CD4-positive, alpha-beta T cell (primary cell): Measurements from ENCODE around the gene SSBP4. TPM values are rescaled to one million over a fixed set of nuclear protein-coding genes. Genes with fewer than 3 reads are reported as not detected.

ENCODE experiments used
- ATAC-seq: fragments of 200-7000 bp; cut with Tn5 transposase; one replicate; pipeline ENCODE4 v1.10.0; 2022; ENCODE audit warnings: mild to moderate bottlenecking; ENCODE audit not compliant: poor library complexity
- CTCF ChIA-PET: fragments of 350-600 bp; sonication (Branson Sonifier 250); formaldehyde crosslinking; loops from one replicate; lab custom pipeline; 2021; ENCODE audit warnings: antibody characterized with exemption, inconsistent platforms; lab: Charles Lee
- POLR2A ChIA-PET: fragments of 350-600 bp; sonication (Branson Sonifier 250); formaldehyde crosslinking; loops from one replicate; lab custom pipeline; 2021; ENCODE audit warnings: antibody characterized with exemption, inconsistent platforms; lab: Charles Lee
- DNase-seq, 14 experiments: peaks; one replicate each; pipeline ENCODE4 v3.0.0-alpha.2; 2013 to 2020; ENCODE audit warnings: mixed read lengths in 2 of 14
- H3K27ac ChIP-seq, 2 donors: one replicate each; pipeline versions ENCODE4 v1.5.1 to v1.7.0; 2013; ENCODE audit warnings: low read length in 2 of 2, low read depth in 1 of 2, mild to moderate bottlenecking in 1 of 2
- H3K27me3 ChIP-seq, 2 experiments: 1 replicate in 1 of 2; 2 replicates in 1 of 2; pipeline versions ENCODE4 v1.6.1 to v1.7.0; 2013; ENCODE audit warnings: low read length in 2 of 2, control low read depth in 1 of 2, mild to moderate bottlenecking in 1 of 2, moderate library complexity in 1 of 2; ENCODE audit not compliant: insufficient read depth in 2 of 2, control insufficient read depth in 1 of 2
- H3K36me3 ChIP-seq: one replicate; pipeline ENCODE4 v1.6.1; 2013; ENCODE audit warnings: low read length, control low read depth; ENCODE audit not compliant: insufficient read depth
- H3K4me1 ChIP-seq: one replicate; pipeline ENCODE4 v1.6.1; 2013; ENCODE audit warnings: low read length, control low read depth; ENCODE audit not compliant: insufficient read depth
- H3K4me3 ChIP-seq: one replicate; pipeline ENCODE4 v1.5.1; 2013; ENCODE audit warnings: mild to moderate bottlenecking, low read length, moderate library complexity
- H3K9me3 ChIP-seq, 2 experiments: 1 replicate in 1 of 2; 2 replicates in 1 of 2; pipeline versions ENCODE4 v1.6.1 to v1.7.0; 2013; ENCODE audit warnings: low read length in 2 of 2, mild to moderate bottlenecking in 2 of 2, control low read depth in 1 of 2, moderate library complexity in 1 of 2; ENCODE audit not compliant: control insufficient read depth in 1 of 2, insufficient read depth in 1 of 2
- H3K27ac Mint-ChIP-seq: one replicate; pipeline ENCODE4 v1.8.0; 2020; ENCODE audit warnings: mixed read lengths
- H3K27me3 Mint-ChIP-seq: one replicate; pipeline ENCODE4 v1.8.0; 2021; ENCODE audit warnings: mixed read lengths
- H3K36me3 Mint-ChIP-seq: one replicate; pipeline ENCODE4 v1.8.0; 2021; ENCODE audit warnings: low read depth, mixed read lengths
- H3K4me1 Mint-ChIP-seq: one replicate; pipeline ENCODE4 v1.8.0; 2021; ENCODE audit warnings: low read depth, mixed read lengths
- H3K4me3 Mint-ChIP-seq: one replicate; pipeline ENCODE4 v1.8.0; 2020; ENCODE audit warnings: mild to moderate bottlenecking, mixed read lengths
- H3K9me3 Mint-ChIP-seq: one replicate; pipeline ENCODE4 v1.8.0; 2020; ENCODE audit warnings: mixed read lengths
- intact Hi-C, 2 experiments: fragments of 100-400 bp; cut with DNase I in 1 of 2; cut with micrococcal nuclease in 1 of 2; formaldehyde crosslinking; loops; one replicate each; pipeline versions ENCODE4 v1.15.1 to v1.9.0; 2023 to 2025; cut with DNase I, micrococcal nuclease
- total RNA-seq, 174 experiments: library from RNA in 2 of 174; stranded (reverse) in 2 of 174; gene quantifications; one replicate each; pipeline ENCODE4 v1.2.3 and lab custom pipeline; 2021 to 2026
- TF ChIP-seq, protein P1 (sequence below): fragments of 200-600 bp; IDR thresholded peaks from one replicate; pipeline ENCODE4 v1.8.0; 2022; ENCODE audit warnings: antibody characterized with exemption, mild to moderate bottlenecking

The SSBP4 gene
- total RNA-seq, 2 experiments from 2014 or later = 44.0 to 50.9 TPM

DNA sequence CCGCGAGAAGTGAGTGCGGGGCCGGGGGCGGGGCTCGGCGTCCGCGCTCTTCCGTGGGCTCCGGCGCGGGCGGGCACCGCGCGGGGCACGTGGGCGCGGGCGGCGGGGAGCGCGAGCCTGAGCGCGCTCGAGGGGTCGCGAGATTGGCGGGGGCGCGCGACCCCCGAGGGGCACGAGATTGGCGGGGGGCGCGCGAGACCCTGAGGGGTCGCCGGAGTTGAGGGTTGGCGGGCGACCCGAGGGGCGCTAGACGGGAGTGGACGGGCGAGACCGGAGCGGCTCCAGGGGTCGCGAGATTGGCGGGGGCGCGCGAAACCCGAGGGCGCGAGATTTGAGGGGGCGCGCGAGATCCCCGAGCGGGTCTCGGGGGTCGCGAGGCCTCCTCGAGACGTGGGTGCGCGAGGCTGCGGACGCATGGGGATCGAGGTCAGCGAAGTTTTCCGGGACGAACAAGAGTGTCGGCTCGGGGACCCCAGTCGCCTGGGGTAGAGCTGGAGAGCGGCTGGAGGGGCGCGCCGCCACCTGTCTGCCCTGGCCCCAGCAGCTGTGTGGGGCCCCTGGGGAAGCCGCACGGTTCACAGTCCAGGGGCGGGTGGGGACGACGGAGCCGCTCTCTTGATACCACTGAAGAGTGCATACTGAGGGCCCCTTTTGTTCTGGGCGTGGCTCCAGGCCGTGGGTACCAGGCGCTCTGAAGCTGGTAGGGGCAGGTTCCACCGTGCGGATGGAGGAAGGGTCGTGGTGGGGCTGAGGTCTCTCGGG lies 682 bp downstream of the SSBP4 start:
- intact Hi-C loops = loop anchor here in 1 of 2 experiments (5.0 kb wide), 2 partner anchors 78 to 93 kb away; partner anchors contain the start of gene PGPEP1
- TF ChIP-seq, protein P1, sequence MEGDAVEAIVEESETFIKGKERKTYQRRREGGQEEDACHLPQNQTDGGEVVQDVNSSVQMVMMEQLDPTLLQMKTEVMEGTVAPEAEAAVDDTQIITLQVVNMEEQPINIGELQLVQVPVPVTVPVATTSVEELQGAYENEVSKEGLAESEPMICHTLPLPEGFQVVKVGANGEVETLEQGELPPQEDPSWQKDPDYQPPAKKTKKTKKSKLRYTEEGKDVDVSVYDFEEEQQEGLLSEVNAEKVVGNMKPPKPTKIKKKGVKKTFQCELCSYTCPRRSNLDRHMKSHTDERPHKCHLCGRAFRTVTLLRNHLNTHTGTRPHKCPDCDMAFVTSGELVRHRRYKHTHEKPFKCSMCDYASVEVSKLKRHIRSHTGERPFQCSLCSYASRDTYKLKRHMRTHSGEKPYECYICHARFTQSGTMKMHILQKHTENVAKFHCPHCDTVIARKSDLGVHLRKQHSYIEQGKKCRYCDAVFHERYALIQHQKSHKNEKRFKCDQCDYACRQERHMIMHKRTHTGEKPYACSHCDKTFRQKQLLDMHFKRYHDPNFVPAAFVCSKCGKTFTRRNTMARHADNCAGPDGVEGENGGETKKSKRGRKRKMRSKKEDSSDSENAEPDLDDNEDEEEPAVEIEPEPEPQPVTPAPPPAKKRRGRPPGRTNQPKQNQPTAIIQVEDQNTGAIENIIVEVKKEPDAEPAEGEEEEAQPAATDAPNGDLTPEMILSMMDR = no peak
- H3K27ac ChIP-seq = peak overlapping the region; percentile 41 to 52

DNA sequence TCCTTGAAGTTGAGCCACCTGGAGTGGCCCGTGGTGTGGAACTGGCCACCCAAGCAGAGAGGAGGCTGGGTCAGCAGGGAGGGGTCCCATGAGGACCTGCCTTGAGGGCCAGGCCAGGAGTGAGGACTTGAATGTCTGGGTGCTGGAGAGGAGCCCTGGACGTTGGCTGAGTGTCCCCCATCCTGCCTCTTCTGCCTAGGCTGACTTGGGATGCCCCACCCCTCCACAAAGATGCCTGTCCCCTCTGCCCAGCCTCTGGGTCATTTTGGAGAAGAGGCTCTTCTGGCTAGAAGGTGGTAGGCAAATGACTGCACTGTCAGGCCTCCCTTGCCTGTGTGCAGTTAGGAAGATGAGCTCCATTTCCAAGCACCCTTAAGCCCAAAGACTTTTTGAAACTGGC lies 1.7 kb downstream of the SSBP4 start:
- DNase-seq = peak in 1 of 14 experiments; percentile 47
- H3K4me1 Mint-ChIP-seq = peaks cover 82% of the 10 kb centered on the region
- H3K4me1 ChIP-seq = peaks cover 93% of the 10 kb centered on the region
- H3K27ac ChIP-seq = peak overlapping the region; percentile 32 to 52
- CTCF ChIA-PET = interaction anchor here (1.4 to 5.7 kb wide), 2 partner anchors 33 to 168 kb away, joined by 3 to 32 read pairs; partner anchors contain the start of gene REX1BD
- no peaks in the 10 kb centered on the region for H3K36me3 Mint-ChIP-seq
- H3K9me3 ChIP-seq = no peaks in the 10 kb centered on the region
- intact Hi-C loops = no loop called here
- peak overlapping the region; percentile 89 for H3K4me3 Mint-ChIP-seq
- H3K27me3 ChIP-seq = peaks cover 7 to 25% of the 10 kb centered on the region in 2 experiments
- H3K27me3 Mint-ChIP-seq = peaks cover 25% of the 10 kb centered on the region
- POLR2A ChIA-PET = interaction anchor here (0.6 to 9.0 kb wide), 3 partner anchors 14 to 334 kb away, joined by 3 to 97 read pairs (median 20); partner anchors contain the start of genes IL12RB1 and JUND
- H3K9me3 Mint-ChIP-seq = no peaks in the 10 kb centered on the region
- H3K27ac Mint-ChIP-seq = peak overlapping the region; percentile 81
- no peak for ATAC-seq
- TF ChIP-seq, protein P1 = no peak
- peak overlapping the region; percentile 77 for H3K4me3 ChIP-seq
- peaks cover 9% of the 10 kb centered on the region for H3K36me3 ChIP-seq

More for the DNA sequence above, 682 bp downstream of the SSBP4 start:
- H3K9me3 ChIP-seq = no peaks in the 10 kb centered on the region
- H3K4me3 ChIP-seq = peak overlapping the region; percentile 77
- H3K4me1 ChIP-seq = peaks cover 93% of the 10 kb centered on the region
- H3K36me3 ChIP-seq = peaks cover 9% of the 10 kb centered on the region
- peak in 7 of 14 experiments; percentile 39 to 75 (median 56) for DNase-seq
- peak; percentile 40 for ATAC-seq
- ChIA-PET CTCF (interaction anchor here (0.9 to 5.7 kb wide), 6 partner anchors 8 to 169 kb away, joined by 3 to 32 read pairs (median 7); partner anchors contain the start of genes LSM4 and REX1BD), POLR2A (interaction anchor here (0.8 to 9.0 kb wide), 11 partner anchors 9 to 227 kb away, joined by 3 to 97 read pairs (median 7); partner anchors contain the start of genes JUND, MPV17L2, REX1BD and UBA52)
- peak overlapping the region; percentile 89 for H3K4me3 Mint-ChIP-seq
- peak overlapping the region; percentile 81 for H3K27ac Mint-ChIP-seq
- H3K27me3 Mint-ChIP-seq = peaks cover 34% of the 10 kb centered on the region
- peaks cover 85% of the 10 kb centered on the region for H3K4me1 Mint-ChIP-seq
- no peaks in the 10 kb centered on the region for H3K9me3 Mint-ChIP-seq
- peaks cover 11 to 30% of the 10 kb centered on the region in 2 experiments for H3K27me3 ChIP-seq
- no peaks in the 10 kb centered on the region for H3K36me3 Mint-ChIP-seq

DNA sequence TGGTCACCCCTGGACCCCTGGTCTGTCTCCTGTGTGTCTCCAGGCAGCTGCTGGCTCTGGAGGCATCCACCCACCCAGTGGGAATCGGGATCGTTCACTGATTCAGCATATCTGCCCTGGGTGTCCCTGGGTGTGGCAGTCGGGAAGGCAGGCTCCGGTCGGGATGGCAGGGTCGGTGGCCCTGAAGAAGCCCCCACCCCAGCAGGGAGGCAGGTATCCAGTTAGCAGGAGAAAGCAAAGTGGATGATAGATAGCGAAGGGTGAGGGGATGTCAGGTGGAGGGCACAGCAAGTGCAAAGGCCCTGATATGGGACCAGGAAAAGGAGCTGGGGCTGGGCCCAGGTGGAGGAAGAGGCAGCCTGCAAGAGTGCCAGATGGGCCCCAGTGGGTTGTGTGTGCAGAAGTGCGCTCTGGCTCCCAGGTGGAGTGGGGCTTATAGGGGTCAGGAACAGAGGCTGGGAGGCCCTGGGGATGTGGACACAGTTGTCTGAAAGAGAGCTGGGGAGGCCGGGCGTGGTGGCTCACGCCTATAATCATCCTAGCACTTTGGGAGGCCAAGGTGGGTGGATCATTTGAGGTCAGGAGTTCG lies 2.3 kb downstream of the SSBP4 start:
- peaks cover 5 to 20% of the 10 kb centered on the region in 2 experiments for H3K27me3 ChIP-seq
- H3K4me1 ChIP-seq = peaks cover 93% of the 10 kb centered on the region
- peak overlapping the region; percentile 32 to 43 for H3K27ac ChIP-seq
- H3K4me3 Mint-ChIP-seq = peak overlapping the region; percentile 77
- no peak for ATAC-seq
- peak overlapping the region; percentile 77 for H3K4me3 ChIP-seq
- TF ChIP-seq, protein P1 = no peak
- no peaks in the 10 kb centered on the region for H3K9me3 Mint-ChIP-seq
- peaks cover 79% of the 10 kb centered on the region for H3K4me1 Mint-ChIP-seq
- CTCF ChIA-PET = interaction anchor here (1.4 to 1.7 kb wide), 3 partner anchors 32 to 168 kb away, joined by 3 to 4 read pairs (median 3); partner anchors contain the start of gene REX1BD
- peak overlapping the region; percentile 81 for H3K27ac Mint-ChIP-seq
- intact Hi-C loops = no loop called here
- peaks cover 20% of the 10 kb centered on the region for H3K27me3 Mint-ChIP-seq
- DNase-seq = peak in 1 of 14 experiments; percentile 38
- POLR2A ChIA-PET = interaction anchor here (0.6 to 9.0 kb wide), 6 partner anchors 14 to 1076 kb away, joined by 3 to 97 read pairs (median 4); partner anchors contain the start of genes IL12RB1, JUND and KXD1
- H3K36me3 Mint-ChIP-seq = no peaks in the 10 kb centered on the region
- no peaks in the 10 kb centered on the region for H3K9me3 ChIP-seq
- peaks cover 9% of the 10 kb centered on the region for H3K36me3 ChIP-seq
